GM23248 (cell line): ENCODE results near the gene MYLK.

Source experiments
- EZH2 ChIP-seq: fragments of 200-600 bp; sonication (generic); IDR thresholded peaks from 2 replicates; pipeline ENCODE4 v1.6.1; 2018; ENCODE audit warnings: antibody characterized with exemption, mild to moderate bottlenecking; ENCODE audit not compliant: insufficient read depth, poor library complexity, severe bottlenecking
- EZH2phosphoT487 ChIP-seq: fragments of 200-600 bp; sonication (generic); IDR thresholded peaks from 2 replicates; pipeline ENCODE4 v1.6.1; 2018; ENCODE audit warnings: antibody characterized with exemption, moderate library complexity, mild to moderate bottlenecking, low read depth; ENCODE audit not compliant: insufficient read depth

GRCh38 chr3:123819949-123820348 is 64.2 kb downstream of the MYLK start:
- TF ChIP-seq EZH2phosphoT487 (no peak), EZH2 (no peak)
